Measurements from ENCODE around the gene OLFML2B.
"Not testable (repeated sequence)": the region's sequence is repeated elsewhere in the genome, so short reads cannot be mapped to it uniquely, and the experiment has no call there.

OLFML2B gene

DNA sequence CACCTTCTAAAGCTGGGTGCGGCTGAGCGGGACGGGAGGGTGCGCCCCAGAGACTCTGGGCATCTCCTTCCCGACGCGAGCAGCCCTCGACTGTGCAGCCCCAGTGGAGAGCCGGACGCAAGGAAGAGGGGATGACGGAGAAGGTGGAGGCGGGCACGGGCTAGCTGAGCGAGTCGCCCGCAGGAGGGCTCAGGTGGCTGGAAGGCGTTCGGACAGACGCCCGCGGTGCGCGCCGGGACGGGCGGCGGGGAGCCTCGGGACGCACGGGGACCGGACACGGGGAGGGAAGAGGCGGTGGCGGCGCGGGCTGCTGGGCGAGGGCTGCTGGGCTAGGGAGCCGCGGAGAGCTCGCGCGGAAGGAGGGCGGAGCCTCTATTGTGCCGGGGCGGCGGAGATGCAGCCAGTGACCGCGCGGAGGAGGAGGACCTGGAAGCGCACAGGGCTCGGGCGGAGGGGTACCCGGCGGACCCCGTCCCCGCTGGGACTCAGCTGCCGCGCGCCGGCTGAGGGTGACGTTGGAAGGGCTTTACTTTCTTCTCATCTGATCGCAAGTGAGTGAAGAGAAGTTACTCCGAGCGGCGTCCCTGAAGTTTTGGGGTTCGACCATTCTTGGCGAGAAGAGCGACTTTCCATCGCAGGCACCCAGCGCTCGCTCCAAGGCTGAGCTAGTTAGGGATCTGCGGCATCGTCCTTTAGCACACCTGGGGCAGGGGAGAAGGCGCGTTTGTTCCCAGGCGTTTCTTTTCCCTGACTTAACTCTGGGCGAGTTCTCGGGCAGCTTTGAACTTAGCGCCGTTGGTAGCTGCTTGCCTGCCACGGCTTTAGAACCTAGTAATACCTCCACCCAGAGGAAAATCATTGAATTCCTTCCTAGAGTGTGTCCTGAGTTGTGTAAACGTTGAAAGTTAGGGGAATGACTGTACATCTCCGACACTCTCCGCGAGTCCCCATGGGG is at the start of gene OLFML2B:
Gene OLFML2B (minus strand): TSS at position 323 of the 955 bp plus-strand sequence. CDS start 439 bp downstream, outside the sequence.
- DNase-seq (ENCODE audit: low read depth in 2 of 2): peak; percentile 35 to 42

DNA sequence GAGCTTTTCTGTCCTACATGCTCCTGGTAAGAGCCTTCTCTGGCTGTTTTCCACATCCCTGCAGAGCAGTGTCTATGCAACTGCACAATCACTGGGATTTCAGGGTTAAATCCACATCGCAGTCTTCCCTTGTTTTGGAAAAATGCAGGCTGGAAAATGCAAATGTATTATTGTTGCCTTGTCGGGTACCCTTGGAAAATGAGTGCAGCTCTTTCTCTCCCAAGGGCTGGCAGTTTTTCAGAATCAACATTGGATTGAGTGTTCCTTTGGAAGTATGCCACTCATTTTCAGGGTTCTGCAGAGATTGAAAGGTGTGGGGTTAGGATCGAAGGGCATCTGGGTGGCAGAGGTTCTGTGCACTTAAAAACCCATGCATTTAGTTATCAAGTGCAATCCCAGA is 49.1 kb upstream of the OLFML2B start:
- DNase-seq (ENCODE audit: low read depth in 2 of 2): no peak

DNA sequence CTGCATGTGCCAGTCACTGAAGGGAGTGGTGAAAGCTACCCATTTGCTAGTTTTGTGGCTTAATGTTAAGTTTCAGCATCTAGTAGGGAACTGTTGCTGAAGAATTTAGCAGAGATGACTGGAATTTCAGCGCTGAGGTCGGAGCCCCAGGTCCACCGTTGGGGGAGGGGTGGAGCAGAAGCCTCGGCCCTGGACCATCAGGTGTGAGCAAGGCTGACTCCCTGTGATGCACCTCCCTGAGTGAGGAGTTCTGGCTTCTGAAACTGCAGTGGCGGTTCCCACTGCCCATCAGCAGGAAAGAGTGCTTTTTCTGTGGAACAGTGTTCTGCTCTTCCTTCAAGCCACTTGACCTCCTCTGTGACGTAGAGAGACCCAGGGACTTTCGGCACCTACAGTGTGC is 47.2 kb upstream of the OLFML2B start:
- no peak for DNase-seq (ENCODE audit: low read depth in 2 of 2)

DNA sequence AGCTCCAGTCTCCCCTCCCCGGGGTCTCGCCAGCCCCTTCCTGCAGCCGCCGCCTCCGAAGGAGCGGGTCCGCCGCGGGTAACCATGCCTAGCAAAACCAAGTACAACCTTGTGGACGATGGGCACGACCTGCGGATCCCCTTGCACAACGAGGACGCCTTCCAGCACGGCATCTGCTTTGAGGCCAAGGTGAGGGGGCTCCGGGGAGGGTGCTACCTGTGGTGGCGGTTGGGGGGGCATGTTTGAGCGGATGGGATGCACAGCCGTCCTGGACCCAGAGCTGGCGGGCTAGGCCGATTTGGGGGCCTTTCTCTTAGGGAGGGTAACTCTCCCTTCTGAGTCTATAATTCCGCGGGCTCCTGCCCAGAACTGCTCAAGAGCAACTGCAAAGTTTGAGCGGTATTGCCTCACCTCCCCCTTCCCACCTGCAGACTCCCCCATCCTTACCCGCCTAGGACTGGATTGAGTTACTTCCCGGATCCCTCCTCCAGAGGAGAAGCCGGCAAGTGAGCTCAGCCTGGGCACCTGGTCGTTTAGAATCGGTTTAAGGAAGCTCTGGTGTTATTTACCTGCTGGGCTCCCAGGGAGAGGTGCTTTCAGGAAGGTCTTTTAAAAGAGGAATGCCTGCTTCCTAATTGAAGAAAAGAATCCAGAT is 46.6 kb upstream of the OLFML2B start:
- no peak for DNase-seq (ENCODE audit: low read depth in 2 of 2)

DNA sequence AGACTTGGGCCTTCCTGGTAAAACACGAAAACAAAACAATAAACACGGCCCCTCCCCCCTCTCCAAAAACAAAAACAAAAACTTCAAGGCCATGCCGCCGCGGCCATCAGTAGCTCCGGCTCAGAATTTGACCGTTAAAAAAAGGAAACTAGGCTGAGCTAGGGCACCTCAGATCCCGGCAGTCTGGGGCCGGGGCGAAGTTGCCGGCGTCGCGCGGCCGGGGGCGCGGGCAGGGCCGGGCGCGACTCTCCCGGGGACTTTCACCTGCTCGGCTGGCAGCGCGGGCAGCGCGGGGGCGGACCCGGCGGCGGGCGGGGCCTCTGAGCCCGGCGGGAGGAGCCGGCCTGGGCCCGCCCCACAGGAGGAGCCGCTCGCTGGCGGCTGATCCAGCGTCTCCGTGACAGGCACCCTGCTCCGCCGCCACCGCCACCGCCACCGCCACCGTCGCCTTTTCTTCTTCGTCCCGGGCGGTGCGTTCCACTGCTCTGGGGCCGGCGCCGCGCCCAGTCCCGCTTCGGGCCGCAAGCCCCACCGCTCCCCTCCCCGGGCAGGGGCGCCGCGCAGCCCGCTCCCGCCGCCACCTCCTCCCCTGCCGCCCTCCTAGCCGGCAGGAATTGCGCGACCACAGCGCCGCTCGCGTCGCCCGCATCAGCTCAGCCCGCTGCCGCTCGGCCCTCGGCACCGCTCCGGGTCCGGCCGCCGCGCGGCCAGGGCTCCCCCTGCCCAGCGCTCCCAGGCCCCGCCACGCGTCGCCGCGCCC is 45.8 kb upstream of the OLFML2B start, which contains the start of gene NOS1AP:
Gene NOS1AP (plus strand): TSS at position 358 of the 760 bp plus-strand sequence. CDS start 487 bp downstream, outside the sequence.
- peak; percentile 70 to 74 for DNase-seq (ENCODE audit: low read depth in 2 of 2)

DNA sequence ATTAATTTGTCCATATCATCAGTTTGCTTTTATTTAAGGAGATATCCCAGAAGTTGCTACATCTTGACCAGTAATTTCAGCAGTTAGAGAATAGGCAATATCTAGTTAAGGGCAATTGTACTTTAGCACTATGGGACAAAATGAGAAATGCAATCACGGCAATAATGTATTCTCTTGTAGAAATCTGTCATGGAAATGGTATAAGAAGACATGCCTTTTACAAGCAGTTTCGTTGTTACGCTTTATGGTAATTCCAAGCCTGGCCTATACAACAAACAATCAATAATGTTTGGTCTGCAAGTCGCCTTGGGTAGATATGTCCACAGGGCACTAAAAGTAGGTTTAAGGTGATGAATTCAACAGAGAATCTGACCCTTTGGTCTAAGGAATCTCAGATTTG is 44.6 kb upstream of the OLFML2B start:
- no peak for DNase-seq (ENCODE audit: low read depth in 2 of 2)

DNA sequence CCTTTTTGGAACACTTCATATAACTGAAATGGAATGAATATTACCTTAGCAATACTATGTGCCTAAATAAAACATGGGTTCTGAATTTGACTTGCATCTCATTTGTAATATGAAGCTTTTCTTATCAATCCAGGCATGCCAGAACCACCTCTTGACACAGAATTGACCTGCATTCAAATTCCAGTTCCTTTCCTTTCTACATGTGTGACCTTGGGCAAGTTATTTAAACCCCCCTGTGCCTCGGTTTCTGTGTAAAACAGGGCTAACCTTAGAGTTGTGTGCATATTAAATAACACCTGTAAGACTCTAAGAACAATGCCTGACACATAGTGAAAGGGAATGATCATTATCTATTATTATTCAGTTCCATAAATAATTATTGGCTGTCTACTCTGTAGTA is 43.8 kb upstream of the OLFML2B start:
- DNase-seq (ENCODE audit: low read depth in 2 of 2): no peak

DNA sequence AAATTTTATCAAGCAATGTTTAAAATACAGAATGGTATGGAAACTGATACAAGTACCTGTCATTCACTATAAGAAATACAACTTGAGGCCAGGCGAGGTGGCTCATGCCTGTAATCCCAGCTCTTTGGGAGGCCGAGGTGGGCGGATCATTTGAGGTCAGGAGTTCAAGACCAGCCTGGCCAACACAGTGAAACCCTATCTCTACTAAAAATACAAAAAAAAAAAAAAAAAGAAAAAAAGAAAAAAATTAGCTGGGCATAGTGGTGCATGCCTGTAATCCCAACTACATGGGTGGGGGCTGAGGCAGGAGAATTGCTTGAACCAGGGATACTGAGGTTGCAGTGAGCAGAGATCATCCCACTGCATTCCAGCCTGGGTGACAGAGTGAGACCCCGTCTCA is 43.2 kb upstream of the OLFML2B start:
- not testable (repeated sequence) for DNase-seq (ENCODE audit: low read depth in 2 of 2)

DNA sequence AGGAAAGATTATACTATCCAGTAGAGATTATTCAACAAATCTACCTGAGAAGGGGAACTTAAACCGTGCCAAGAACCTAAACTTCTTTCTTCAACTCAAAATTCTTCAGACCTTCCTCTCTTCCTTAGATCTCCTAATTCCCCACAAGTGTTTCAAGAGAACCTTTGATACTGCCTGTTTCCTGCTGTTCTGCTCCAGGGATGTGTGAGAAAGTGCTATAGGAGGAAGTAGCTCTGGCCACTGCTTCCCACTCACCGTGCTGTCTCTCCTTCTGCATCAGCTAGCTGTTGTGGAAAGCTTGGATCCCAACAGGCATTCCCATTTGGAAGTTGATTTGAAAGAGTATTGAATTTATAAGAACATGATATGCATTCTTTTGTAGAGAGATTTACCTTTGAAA is 41.3 kb upstream of the OLFML2B start:
- no peak for DNase-seq (ENCODE audit: low read depth in 2 of 2)

DNA sequence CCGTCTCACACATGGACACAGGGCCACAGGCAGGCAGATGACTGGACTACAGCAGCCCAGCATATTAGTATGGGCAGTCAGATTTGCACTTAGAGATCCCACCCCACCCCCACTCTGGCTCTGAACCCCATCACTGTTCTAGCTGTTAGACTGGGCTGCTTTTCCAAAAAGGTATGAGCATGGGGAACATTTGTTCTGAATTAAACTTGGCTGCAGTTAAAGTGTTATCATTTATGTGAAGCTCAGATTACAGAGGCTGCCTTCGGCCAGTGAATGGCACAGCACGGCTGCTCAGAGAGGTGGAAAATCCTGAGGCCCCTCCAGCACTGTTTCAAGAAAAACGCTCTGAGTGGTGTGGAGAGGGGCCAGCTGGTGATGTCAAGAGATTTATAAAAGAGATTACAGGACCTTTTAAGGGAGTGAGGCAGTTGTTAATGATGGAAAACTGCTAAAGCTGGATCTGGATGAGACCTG is 38.9 kb upstream of the OLFML2B start:
- no peak for DNase-seq (ENCODE audit: low read depth in 2 of 2)

DNA sequence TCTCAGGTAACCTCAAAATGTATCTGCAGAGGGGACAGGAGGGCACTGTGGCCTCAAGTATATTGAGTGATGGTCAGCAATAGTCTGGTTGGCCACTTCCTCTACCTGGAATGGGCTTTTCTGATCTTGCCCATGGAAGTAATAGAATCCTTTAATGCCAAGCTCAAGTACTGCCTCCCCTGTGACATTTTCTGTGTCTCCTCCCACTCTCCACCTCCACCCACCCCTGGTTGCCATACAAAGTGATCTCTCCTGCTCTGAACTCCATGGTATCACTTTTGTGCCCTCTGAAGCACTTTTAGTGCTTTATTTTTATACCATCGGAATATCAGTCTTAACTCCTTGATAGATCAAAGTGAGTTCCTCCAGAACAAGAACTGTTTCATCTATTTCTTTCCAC is 36.6 kb upstream of the OLFML2B start:
- no peak for DNase-seq (ENCODE audit: low read depth in 2 of 2)

DNA sequence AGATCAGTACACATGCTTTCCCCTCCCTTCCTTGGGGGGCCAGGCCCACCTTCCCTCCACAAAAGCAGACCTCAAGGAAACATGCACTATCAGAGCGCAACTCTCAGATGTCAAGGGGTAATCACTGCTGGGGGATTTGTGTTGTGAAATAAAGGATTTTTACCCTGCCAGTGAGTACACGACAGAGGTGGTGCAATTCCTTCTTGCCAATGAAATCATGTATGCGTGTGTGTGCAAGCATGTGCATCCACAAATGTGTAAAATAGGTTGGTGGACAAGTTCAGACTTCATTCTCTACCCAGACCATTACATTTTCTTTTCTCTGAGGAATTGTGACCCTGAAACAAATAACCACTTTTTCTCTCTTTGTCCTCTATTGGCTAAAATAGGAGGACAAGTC is 36.1 kb upstream of the OLFML2B start:
- DNase-seq (ENCODE audit: low read depth in 2 of 2): no peak

DNA sequence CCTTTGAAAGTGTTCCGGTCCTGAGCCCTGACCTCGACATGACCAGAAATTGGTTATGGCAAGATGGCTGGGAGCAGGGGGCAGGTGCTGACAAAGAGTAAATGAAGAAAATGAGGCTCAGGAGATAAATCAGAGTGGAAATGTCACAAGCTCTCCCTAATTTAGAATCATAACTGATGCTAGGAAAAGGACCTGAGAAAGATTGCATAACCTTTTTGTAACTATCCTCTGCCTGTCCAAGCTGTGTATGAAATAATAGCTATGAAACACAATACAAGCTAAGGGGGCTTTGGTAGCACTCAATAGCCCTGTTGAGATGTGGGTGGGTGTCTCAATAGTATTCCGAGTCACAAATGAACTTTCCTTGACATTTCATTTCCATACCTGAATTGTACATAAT is 32.9 kb upstream of the OLFML2B start:
- DNase-seq (ENCODE audit: low read depth in 2 of 2): no peak

DNA sequence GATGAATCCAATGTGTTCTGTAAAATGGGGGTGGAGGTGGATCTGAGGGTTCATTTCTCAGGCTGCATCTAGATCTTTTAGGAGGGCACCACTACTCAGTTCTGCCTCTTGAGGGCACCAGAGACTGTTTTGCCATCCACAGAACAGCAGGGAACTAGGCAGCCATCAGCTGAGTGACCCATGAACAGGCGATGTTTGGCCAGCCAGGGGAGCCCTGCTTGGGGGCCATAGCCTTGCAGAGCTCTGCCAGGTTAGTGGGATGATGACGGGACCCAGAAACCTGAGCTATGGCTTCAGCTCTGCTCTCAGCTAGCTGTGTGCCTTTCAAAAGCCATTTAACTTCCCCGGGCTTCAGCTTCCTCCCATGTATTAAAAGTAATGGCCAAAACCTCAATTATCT is 32.4 kb upstream of the OLFML2B start:
- peak in 1 of 2 donors; percentile 24 for DNase-seq (ENCODE audit: low read depth in 2 of 2)

DNA sequence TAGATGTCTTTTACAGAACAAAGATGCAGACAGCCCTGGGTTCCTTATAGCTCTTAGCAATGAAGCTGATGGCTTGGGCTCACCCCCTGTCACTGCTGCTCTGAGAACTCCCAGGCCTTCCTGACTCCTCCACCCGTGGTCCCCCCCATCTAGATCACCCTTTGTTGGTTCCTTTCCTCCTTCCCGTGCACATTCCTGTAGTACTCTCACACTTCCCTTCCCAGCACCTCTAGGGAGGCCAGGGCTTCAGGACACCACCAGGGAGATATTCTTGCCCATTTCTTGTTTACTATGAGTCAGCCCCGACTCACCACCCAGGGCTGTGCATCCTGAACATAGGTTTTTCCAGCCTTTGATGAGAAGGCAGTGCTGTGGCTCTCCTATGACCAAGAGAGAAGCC is 31.4 kb upstream of the OLFML2B start:
- no peak for DNase-seq (ENCODE audit: low read depth in 2 of 2)

DNA sequence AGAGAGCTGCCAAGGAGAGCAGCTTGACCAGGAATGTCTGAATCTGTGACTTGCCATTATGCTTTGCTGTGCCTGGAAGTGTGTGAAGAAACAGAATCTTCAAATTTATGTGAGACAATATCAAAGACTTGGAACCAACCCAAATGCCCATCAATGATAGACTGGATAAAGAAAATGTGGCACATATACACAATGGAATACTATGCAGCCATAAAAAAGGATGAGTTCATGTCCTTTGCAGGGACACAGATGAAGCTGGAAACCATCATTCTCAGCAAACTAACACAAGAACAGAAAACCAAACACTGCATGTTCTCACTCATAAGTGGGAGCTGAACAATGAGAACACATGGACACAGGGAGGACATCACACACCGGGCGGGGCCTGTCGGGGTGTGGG is 30.3 kb upstream of the OLFML2B start:
- not testable (repeated sequence) for DNase-seq (ENCODE audit: low read depth in 2 of 2)

DNA sequence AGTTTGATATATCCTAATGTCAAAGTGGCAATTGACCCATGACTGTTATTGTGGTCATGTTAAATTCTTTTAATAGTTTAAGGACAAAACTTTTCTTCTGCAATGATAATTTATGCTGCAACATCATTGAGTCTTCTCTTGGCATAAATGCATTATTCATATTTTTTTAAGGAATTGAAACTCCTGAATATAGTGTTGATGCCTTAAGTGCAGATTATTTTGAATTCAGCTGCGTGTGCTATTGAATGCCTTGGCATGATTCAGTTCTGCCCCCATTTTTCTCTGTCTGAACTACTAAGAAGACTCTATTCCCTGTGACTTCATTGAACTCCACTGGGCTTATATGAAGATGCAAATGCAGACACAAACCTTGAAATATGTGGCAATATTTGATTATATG is 23.3 kb upstream of the OLFML2B start:
- DNase-seq (ENCODE audit: low read depth in 2 of 2): no peak

DNA sequence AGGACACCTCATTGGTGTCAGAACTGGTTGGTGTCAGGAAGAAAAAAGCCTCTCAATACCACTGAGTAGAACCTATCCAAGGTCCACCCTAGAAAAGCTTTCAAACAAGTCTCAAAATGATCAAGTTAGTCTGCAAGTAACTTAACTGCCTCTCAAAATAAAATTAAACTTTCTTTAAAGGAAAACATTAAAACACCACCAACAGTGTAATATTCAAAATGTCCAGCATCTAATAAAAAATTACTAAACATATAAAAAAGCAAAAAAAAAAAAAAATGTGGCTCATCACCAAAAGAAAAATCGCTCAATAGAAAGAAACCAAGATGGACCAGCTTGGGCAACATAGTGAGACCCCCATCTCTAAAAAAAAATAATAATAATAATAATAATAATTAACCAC is 18.7 kb upstream of the OLFML2B start:
- DNase-seq (ENCODE audit: low read depth in 2 of 2): no peak

DNA sequence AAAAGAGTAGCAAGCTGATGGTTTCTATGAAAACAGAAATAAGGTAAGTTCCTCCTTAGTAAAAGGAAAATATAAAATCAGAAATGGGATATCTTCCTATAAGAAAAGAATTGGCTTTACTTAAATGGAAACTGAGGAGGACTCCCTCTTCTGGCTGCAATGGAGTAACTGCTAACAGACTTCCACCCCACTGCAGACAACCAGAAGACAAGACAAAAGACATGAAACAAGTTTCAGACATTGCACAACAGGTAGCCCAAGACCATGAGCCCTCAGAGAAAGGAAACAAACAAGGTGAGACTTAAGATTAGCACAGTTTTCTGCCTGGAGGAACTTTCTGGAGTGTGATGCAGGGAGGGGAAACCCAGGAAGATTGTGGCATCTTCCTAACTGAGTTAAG is 17.0 kb upstream of the OLFML2B start:
- no peak for DNase-seq (ENCODE audit: low read depth in 2 of 2)

DNA sequence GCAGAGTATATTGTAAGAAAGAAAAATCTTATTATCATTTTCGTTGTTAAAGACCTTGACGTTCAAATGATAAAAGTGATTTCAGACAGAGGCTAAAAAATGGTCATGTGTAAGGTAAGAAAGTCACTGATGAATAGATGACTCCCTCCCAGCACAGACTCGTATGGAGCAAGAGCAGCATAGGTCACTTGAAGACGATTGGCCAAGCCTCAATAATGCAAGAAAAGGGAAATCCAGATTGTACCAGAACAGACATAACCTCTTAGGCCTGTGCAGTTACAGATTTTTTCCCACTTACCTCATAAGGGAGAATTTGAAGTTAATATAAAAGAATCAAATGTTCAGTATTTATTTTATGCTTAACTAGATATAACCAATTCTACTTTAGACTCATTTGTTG is 16.3 kb upstream of the OLFML2B start:
- DNase-seq (ENCODE audit: low read depth in 2 of 2): no peak

DNA sequence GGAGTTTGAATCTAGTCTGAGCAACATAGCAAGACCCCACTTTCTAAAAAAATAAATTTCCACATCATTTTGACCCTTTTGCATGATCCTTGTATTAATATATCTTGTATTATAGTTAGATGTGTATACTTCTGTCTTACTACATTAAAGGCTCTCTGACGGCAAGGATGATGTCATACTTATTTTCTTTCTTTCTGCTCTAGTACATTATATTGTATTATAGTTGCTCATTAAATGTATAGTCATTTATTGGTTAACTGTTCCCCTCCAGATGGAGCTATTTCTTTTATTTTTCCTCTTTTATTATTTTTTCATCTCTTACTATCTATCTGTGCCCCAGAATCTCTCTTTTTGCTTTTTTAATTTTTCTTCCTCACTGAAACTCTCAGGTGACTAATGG is 15.0 kb upstream of the OLFML2B start:
- no peak for DNase-seq (ENCODE audit: low read depth in 2 of 2)

DNA sequence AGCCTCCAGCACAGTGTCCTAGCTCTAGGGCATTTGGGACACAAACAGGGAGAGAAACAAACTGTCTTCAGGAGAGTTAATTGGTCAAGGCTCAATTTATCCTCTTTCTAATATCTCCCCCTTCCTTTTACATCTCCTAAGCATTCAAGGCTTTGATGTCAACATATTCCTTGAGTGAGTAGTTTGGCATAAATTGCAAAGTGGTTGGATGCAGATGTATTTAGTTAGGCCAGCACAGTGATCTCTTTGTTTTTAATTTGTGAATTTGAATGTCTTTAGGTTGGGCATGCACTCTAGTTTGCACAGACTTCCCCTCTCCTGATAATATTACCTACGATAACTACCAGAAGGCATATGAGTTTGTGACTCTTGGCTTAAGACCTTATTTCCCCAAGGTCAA is 12.5 kb upstream of the OLFML2B start:
- DNase-seq (ENCODE audit: low read depth in 2 of 2): no peak

Data from stimulated activated CD8-positive, alpha-beta memory T cell treated with anti-CD3 and anti-CD28 coated beads, Interleukin-2, amount 100 ng/mL, for 48 hours (primary cell).